GM18907 (cell line): Measurements from ENCODE around the gene NOTCH1.

ENCODE experiments used
- ATAC-seq: cut with Tn5 transposase; IDR thresholded peaks from one replicate; pipeline ENCODE4 v1.9.1; 2021; ENCODE audit warnings: mild to moderate bottlenecking, moderate library complexity; ENCODE audit not compliant: unreplicated experiment

The NOTCH1 gene

GRCh38 chr9:136518623-136519022 is 27.2 kb downstream of the NOTCH1 start:
- ATAC-seq = no peak

GRCh38 chr9:136517950-136518349 is 27.9 kb downstream of the NOTCH1 start:
- no peak for ATAC-seq

- no peak for ATAC-seq
Measured at GRCh38 chr9:136517012-136517743, 28.7 kb downstream of the NOTCH1 start.

- ATAC-seq = no peak
Measured at GRCh38 chr9:136516191-136516654, 29.6 kb downstream of the NOTCH1 start.

GRCh38 chr9:136515276-136515675 is 30.6 kb downstream of the NOTCH1 start:
- ATAC-seq = no peak

GRCh38 chr9:136514022-136514714 is 31.7 kb downstream of the NOTCH1 start:
- ATAC-seq = no peak

- ATAC-seq = no peak
Measured at GRCh38 chr9:136513191-136513590, 32.7 kb downstream of the NOTCH1 start.

- no peak for ATAC-seq
Measured at GRCh38 chr9:136512651-136513071, 33.2 kb downstream of the NOTCH1 start.

- no peak for ATAC-seq
Measured at GRCh38 chr9:136511670-136512592, 33.9 kb downstream of the NOTCH1 start.

GRCh38 chr9:136511144-136511669 is 34.6 kb downstream of the NOTCH1 start:
- ATAC-seq = no peak

- ATAC-seq = no peak
Measured at GRCh38 chr9:136510561-136510960, 35.3 kb downstream of the NOTCH1 start.

GRCh38 chr9:136509549-136509948 is 36.3 kb downstream of the NOTCH1 start:
- ATAC-seq = no peak

GRCh38 chr9:136508729-136509500 is 36.9 kb downstream of the NOTCH1 start:
- no peak for ATAC-seq

- ATAC-seq = no peak
Measured at GRCh38 chr9:136507992-136508375, 37.9 kb downstream of the NOTCH1 start.

GRCh38 chr9:136507221-136507991 is 38.4 kb downstream of the NOTCH1 start:
- no peak for ATAC-seq

GRCh38 chr9:136506425-136506824 is 39.4 kb downstream of the NOTCH1 start:
- ATAC-seq = no peak

- no peak for ATAC-seq
Measured at GRCh38 chr9:136505406-136506403, 40.1 kb downstream of the NOTCH1 start.
